Thyroid gland (tissue), 4 donors: ENCODE results near the gene DDRGK1. TPM values are rescaled to one million over a fixed set of nuclear protein-coding genes. Genes with fewer than 3 reads are reported as not detected.

Experiments
- DNase-seq, 2 donors: peaks; one replicate each; pipeline ENCODE4 v3.0.0-alpha.2; 2019
- H3K27ac ChIP-seq, 3 donors: fragments of 200-600 bp; sonication (generic); 1 replicate in 2 of 3; 2 replicates in 1 of 3; pipeline ENCODE4 v1.5.1; 2016 to 2019; ENCODE audit warnings: mild to moderate bottlenecking in 1 of 3, moderate library complexity in 1 of 3
- H3K27me3 ChIP-seq: fragments of 200-600 bp; sonication (generic); one replicate; pipeline ENCODE4 v1.5.1; 2019
- H3K36me3 ChIP-seq, 2 donors: fragments of 200-600 bp; sonication (generic); one replicate each; pipeline ENCODE4 v1.5.1; 2016 to 2019
- H3K4me1 ChIP-seq, 2 donors: fragments of 200-600 bp; sonication (generic); one replicate each; pipeline ENCODE4 v1.5.1; 2017 to 2019
- H3K4me3 ChIP-seq, 3 donors: fragments of 200-600 bp; sonication (generic); replicated peaks in 1 of 3; 1 replicate in 2 of 3; 2 replicates in 1 of 3; pipeline ENCODE4 v1.5.1; 2016; ENCODE audit warnings: mild to moderate bottlenecking in 1 of 3
- H3K9me3 ChIP-seq: fragments of 200-600 bp; sonication (generic); one replicate; pipeline ENCODE4 v1.5.1; 2017
- CTCF ChIP-seq, 6 experiments: fragments of 200-600 bp in 3 of 6; fragments of 450-650 bp in 3 of 6; sonication (generic) in 3 of 6; IDR thresholded peaks; one replicate each; pipeline ENCODE4 v1.5.1; 2016 to 2019; ENCODE audit warnings: antibody characterized with exemption in 6 of 6, mild to moderate bottlenecking in 2 of 6, inconsistent platforms in 1 of 6, moderate library complexity in 1 of 6
- POLR2A ChIP-seq, 2 donors: fragments of 450-650 bp; IDR thresholded peaks; one replicate each; pipeline ENCODE4 v1.6.1; 2017; ENCODE audit warnings: antibody characterized with exemption in 2 of 2, mild to moderate bottlenecking in 2 of 2, moderate library complexity in 1 of 2
- WGBS, 2 donors: methylation state at CpG; one replicate each; pipeline ENCODE4 v1.1.5; 2017; 5-methylcytosine and 5-hydroxymethylcytosine counted together
- intact Hi-C: fragments of 100-400 bp; cut with DNase I; formaldehyde crosslinking; loops from one replicate; pipeline ENCODE4 v1.15.1; 2023
- total RNA-seq, 4 donors: library from RNA; depleted of rRNA; stranded (reverse); fragments of >200 nt; gene quantifications; one replicate each; pipeline ENCODE4 v1.2.3, GENCODE V29; 2016

Gene DDRGK1
- total RNA-seq, 4 donors from 2014 or later, result 95.5 to 136 (median 126) TPM

DNA sequence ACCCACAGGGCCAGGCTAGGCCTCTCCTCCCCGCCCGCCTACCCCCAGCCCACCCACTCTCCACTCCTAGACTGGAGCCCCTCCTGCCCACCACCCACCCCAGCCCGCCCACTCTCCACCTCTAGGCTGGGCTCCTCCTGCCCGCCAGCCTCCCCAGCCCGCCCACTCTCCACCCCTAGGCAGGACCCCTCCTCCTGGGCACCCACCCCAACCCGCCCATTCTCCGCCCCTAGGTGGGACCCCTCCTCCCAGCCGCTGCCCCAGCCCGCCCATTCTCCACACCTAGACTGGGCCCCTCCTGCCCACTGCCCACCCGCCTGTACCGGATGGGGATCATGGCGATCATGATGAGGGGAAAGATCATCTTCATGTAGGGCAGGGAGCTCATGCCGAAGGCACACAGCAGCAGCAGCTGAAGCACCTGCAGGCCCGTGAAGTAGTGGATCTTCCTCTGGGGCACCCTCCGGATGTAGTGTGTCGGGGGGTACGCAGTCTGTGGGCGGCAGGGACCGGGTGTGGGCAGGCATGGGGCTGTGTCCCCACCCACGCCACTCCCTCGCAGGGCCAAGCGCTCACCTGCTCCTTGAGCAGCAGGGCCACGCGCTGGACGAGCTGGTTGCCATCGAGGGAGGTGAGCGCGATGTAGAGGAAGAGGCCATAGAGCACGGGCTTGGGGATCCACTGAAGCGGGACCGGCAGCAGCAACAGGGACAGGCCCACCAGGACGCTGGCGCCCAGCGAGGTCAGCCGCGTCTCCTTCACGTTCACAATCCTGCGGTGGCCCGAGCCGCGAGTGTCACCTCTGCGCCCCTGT is 23.7 kb upstream of the DDRGK1 start:
- Histone ChIP-seq H3K4me1 (peaks cover 12 to 23% of the 10 kb centered on the region in 2 donors), H3K36me3 (peaks cover 8 to 31% of the 10 kb centered on the region in 2 donors), H3K9me3 (no peaks in the 10 kb centered on the region), H3K27ac (peak overlapping the region in 1 of 3 donors; percentile 35), H3K4me3 (no peak overlapping the region), H3K27me3 (no peaks in the 10 kb centered on the region)
- intact Hi-C loops, result no loop called here
- TF ChIP-seq POLR2A (IDR thresholded peaks at IDR 0.05) (no peak), CTCF (IDR thresholded peaks at IDR 0.05) (no peak)
- DNase-seq, result no peak
- 85 to 89% methylated on average over 22 to 36 of the region's 42 CpGs for WGBS, 2 donors

DNA sequence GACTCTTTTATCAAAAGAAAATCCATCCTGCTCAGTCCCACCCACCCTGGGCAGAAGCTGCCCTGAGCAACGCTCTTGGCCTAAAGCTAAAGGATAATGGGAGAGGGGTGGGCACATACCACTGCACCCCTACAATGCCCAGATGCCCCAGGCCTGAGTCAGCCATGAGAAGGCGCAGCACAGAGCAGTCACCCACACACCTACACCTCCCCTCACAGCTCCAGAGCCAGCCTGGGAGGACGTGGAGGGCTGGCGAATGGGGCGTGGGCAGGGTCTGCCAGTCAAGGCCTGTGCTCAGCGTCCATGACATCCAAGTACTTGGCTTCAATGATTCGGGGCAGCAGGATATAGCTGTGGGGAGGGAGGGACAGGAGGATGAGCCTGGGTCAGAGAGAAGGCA is 23.0 kb upstream of the DDRGK1 start:
- no peak for DNase-seq
- peaks cover 18 to 28% of the 10 kb centered on the region in 2 donors for H3K4me1 ChIP-seq
- H3K27me3 ChIP-seq, result no peaks in the 10 kb centered on the region
- no peaks in the 10 kb centered on the region for H3K9me3 ChIP-seq
- intact Hi-C loops, result no loop called here
- no peak for TF ChIP-seq CTCF (IDR thresholded peaks at IDR 0.05)
- TF ChIP-seq POLR2A (IDR thresholded peaks at IDR 0.05), result no peak
- peaks cover 8 to 31% of the 10 kb centered on the region in 2 donors for H3K36me3 ChIP-seq
- 66 to 88% methylated on average over 6 of the region's 7 CpGs for WGBS, 2 donors
- peak overlapping the region in 1 of 3 donors; percentile 35 for H3K27ac ChIP-seq
- H3K4me3 ChIP-seq, result no peak overlapping the region

- WGBS, 2 donors, result 94 to 96% methylated on average over 14 of the region's 14 CpGs
- Histone ChIP-seq H3K4me3 (no peak overlapping the region), H3K36me3 (peaks cover 8 to 31% of the 10 kb centered on the region in 2 donors)
These were observed 22.4 kb upstream of the DDRGK1 start for GRCh38 chr20:3226864-3227263.

DNA sequence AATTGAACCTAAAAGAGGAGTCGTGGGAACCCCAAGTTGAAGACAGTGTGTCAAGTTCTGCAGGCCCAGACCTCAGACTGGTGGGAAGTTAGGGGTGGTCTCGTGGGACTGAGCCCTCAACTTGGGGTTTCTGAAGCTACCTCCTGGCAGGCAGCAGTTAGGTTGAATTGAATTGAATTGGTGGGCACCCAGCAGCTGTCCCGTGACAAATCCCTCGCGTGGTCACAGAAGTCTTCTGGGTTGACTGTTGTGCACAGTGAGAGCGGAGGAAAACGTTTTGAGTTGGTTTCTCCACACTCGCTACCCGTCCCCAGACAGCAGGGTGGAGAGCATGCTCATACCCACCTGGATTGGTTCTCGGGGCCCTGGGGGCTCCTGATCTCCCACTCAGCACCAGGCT is 21.6 kb upstream of the DDRGK1 start:
- TF ChIP-seq POLR2A (IDR thresholded peaks at IDR 0.05) (no peak), CTCF (IDR thresholded peaks at IDR 0.05) (no peak)
- H3K36me3 ChIP-seq, result peaks cover 6 to 25% of the 10 kb centered on the region in 2 donors
- H3K27me3 ChIP-seq, result no peaks in the 10 kb centered on the region
- intact Hi-C loops, result no loop called here
- no peaks in the 10 kb centered on the region for H3K9me3 ChIP-seq
- peaks cover 30 to 41% of the 10 kb centered on the region in 2 donors for H3K4me1 ChIP-seq
- 91 to 93% methylated on average over 8 to 10 of the region's 10 CpGs for WGBS, 2 donors
- H3K4me3 ChIP-seq, result no peak overlapping the region
- no peak overlapping the region for H3K27ac ChIP-seq
- DNase-seq, result no peak

More at GRCh38 chr20:3226864-3227263, 22.4 kb upstream of the DDRGK1 start:
- DNase-seq, result no peak
- H3K27me3 ChIP-seq, result no peaks in the 10 kb centered on the region
- peaks cover 22 to 34% of the 10 kb centered on the region in 2 donors for H3K4me1 ChIP-seq
- intact Hi-C loops, result no loop called here
- peak overlapping the region in 1 of 3 donors; percentile 35 for H3K27ac ChIP-seq
- TF ChIP-seq CTCF (IDR thresholded peaks at IDR 0.05) (no peak), POLR2A (IDR thresholded peaks at IDR 0.05) (no peak)
- H3K9me3 ChIP-seq, result no peaks in the 10 kb centered on the region
